H9 (cell line): Measurements from ENCODE around the gene RNASE1. TPM values are rescaled to one million over a fixed set of nuclear protein-coding genes. Genes with fewer than 3 reads are reported as not detected.
"Not testable (repeated sequence)": the region's sequence is repeated elsewhere in the genome, so short reads cannot be mapped to it uniquely, and the experiment has no call there.

ENCODE experiments used
- DNase-seq: peaks from one replicate; pipeline ENCODE4 v3.0.0-alpha.2; 2017
- H2AFZ ChIP-seq: one replicate; pipeline ENCODE4 v1.6.1; 2013; ENCODE audit warnings: mild to moderate bottlenecking, low read length, control low read depth, moderate library complexity
- H2AK5ac ChIP-seq: 2 replicates; pipeline ENCODE4 v1.6.1; 2013; ENCODE audit warnings: low read length, control low read depth, mixed read lengths; ENCODE audit not compliant: insufficient read length
- H2BK120ac ChIP-seq: one replicate; pipeline ENCODE4 v1.6.1; 2013; ENCODE audit warnings: low read depth, mild to moderate bottlenecking, low read length, control low read depth, inconsistent platforms; ENCODE audit not compliant: poor library complexity, severe bottlenecking
- H2BK12ac ChIP-seq: 2 replicates; pipeline ENCODE4 v1.6.1; 2013; ENCODE audit warnings: low read length, control low read depth, mixed read lengths, low read depth; ENCODE audit not compliant: insufficient read length
- H2BK15ac ChIP-seq: 2 replicates; pipeline ENCODE4 v1.6.1; 2013; ENCODE audit warnings: low read depth, low read length, control low read depth
- H2BK20ac ChIP-seq: one replicate; pipeline ENCODE4 v1.6.1; 2013; ENCODE audit warnings: low read depth, mild to moderate bottlenecking, low read length, control low read depth, inconsistent platforms; ENCODE audit not compliant: poor library complexity, severe bottlenecking
- H2BK5ac ChIP-seq: 2 replicates; pipeline ENCODE4 v1.6.1; 2013; ENCODE audit warnings: low read length, control low read depth, mixed read lengths; ENCODE audit not compliant: insufficient read length
- H3K14ac ChIP-seq: 2 replicates; pipeline ENCODE4 v1.6.1; 2013; ENCODE audit warnings: low read length, control low read depth; ENCODE audit not compliant: insufficient read depth
- H3K18ac ChIP-seq: 2 replicates; pipeline ENCODE4 v1.6.1; 2013; ENCODE audit warnings: low read depth, mild to moderate bottlenecking, mixed read lengths, low read length, control low read depth; ENCODE audit not compliant: insufficient read length
- H3K23ac ChIP-seq: 2 replicates; pipeline ENCODE4 v1.6.1; 2013; ENCODE audit warnings: low read length, control low read depth, mixed read lengths, low read depth; ENCODE audit not compliant: insufficient read length
- H3K23me2 ChIP-seq: 2 replicates; pipeline ENCODE4 v1.6.1; 2013; ENCODE audit warnings: low read depth, mild to moderate bottlenecking, mixed read lengths, low read length, control low read depth; ENCODE audit not compliant: insufficient read length, poor library complexity, severe bottlenecking
- H3K27ac ChIP-seq: 2 replicates; pipeline ENCODE4 v1.5.1; 2013; ENCODE audit warnings: low read length, control low read depth, mixed read lengths, low read depth; ENCODE audit not compliant: insufficient read length
- H3K27me3 ChIP-seq: 2 replicates; pipeline ENCODE4 v1.6.1; 2013; ENCODE audit warnings: low read length, control low read depth, inconsistent platforms; ENCODE audit not compliant: insufficient read depth
- H3K4ac ChIP-seq: 2 replicates; pipeline ENCODE4 v1.6.1; 2013; ENCODE audit warnings: low read depth, mild to moderate bottlenecking, control low read depth, inconsistent platforms, low read length, moderate library complexity
- H3K4me1 ChIP-seq: 2 replicates; pipeline ENCODE4 v1.6.1; 2013; ENCODE audit warnings: low read length, control low read depth, inconsistent platforms; ENCODE audit not compliant: insufficient read depth
- H3K4me2 ChIP-seq: 2 replicates; pipeline ENCODE4 v1.6.1; 2013; ENCODE audit warnings: low read length, control low read depth, mixed read lengths; ENCODE audit not compliant: insufficient read length, insufficient read depth
- H3K56ac ChIP-seq: 2 replicates; pipeline ENCODE4 v1.6.1; 2013; ENCODE audit warnings: low read depth, mild to moderate bottlenecking, mixed read lengths, low read length, control low read depth; ENCODE audit not compliant: insufficient read length
- H3K79me1 ChIP-seq: 2 replicates; pipeline ENCODE4 v1.6.1; 2013; ENCODE audit warnings: low read depth, mild to moderate bottlenecking, moderate library complexity, low read length, control low read depth, inconsistent platforms; ENCODE audit not compliant: insufficient read depth, poor library complexity, severe bottlenecking
- H3K79me2 ChIP-seq: 2 replicates; pipeline ENCODE4 v1.6.1; 2013; ENCODE audit warnings: low read length, control low read depth, inconsistent platforms; ENCODE audit not compliant: insufficient read depth
- H3K9ac ChIP-seq: 2 replicates; pipeline ENCODE4 v1.6.1; 2013; ENCODE audit warnings: low read length, control low read depth, mixed read lengths; ENCODE audit not compliant: insufficient read length; ENCODE audit errors: extremely low read depth
- H3K9me3 ChIP-seq: one replicate; pipeline ENCODE4 v1.6.1; 2013; ENCODE audit warnings: low read depth, low read length, inconsistent platforms; ENCODE audit not compliant: control insufficient read depth
- H3T11ph ChIP-seq: one replicate; pipeline ENCODE4 v1.6.1; 2013; ENCODE audit warnings: mild to moderate bottlenecking, low read length, control low read depth, inconsistent platforms
- H4K20me1 ChIP-seq: one replicate; pipeline ENCODE4 v1.6.1; 2013; ENCODE audit not compliant: control insufficient read depth, insufficient read length, insufficient read depth
- H4K5ac ChIP-seq: 2 replicates; pipeline ENCODE4 v1.6.1; 2013; ENCODE audit warnings: low read depth, mild to moderate bottlenecking, mixed read lengths, low read length, control low read depth; ENCODE audit not compliant: insufficient read length
- H4K8ac ChIP-seq: replicated peaks from 2 replicates; pipeline ENCODE4 v1.6.1; 2013; ENCODE audit warnings: low read length, control low read depth, mixed read lengths, low read depth; ENCODE audit not compliant: insufficient read length
- H4K91ac ChIP-seq: 2 replicates; pipeline ENCODE4 v1.6.1; 2013; ENCODE audit warnings: low read depth, mild to moderate bottlenecking, moderate library complexity, mixed read lengths, low read length, control low read depth; ENCODE audit not compliant: insufficient read length
- H3K27ac Mint-ChIP-seq, 3 experiments: 2 replicates in 2 of 3; 3 replicates in 1 of 3; pipeline ENCODE4 v1.8.0; 2020 to 2021; ENCODE audit warnings: mixed read lengths in 3 of 3, mild to moderate bottlenecking in 1 of 3, moderate library complexity in 1 of 3
- H3K27me3 Mint-ChIP-seq: 2 replicates; pipeline ENCODE4 v1.8.0; 2021; ENCODE audit warnings: low read depth, mild to moderate bottlenecking, moderate library complexity, mixed read lengths
- H3K36me3 Mint-ChIP-seq, 3 experiments: 2 replicates in 2 of 3; 3 replicates in 1 of 3; pipeline ENCODE4 v1.8.0; 2020 to 2021; ENCODE audit warnings: low read depth in 3 of 3, mixed read lengths in 3 of 3; ENCODE audit not compliant: insufficient read depth in 1 of 3
- H3K4me1 Mint-ChIP-seq, 2 experiments: 2 replicates each; pipeline ENCODE4 v1.8.0; 2020; ENCODE audit warnings: mixed read lengths in 2 of 2
- H3K4me3 Mint-ChIP-seq, 2 experiments: 2 replicates in 1 of 2; 3 replicates in 1 of 2; pipeline ENCODE4 v1.8.0; 2020 to 2021; ENCODE audit warnings: mild to moderate bottlenecking in 2 of 2, mixed read lengths in 2 of 2, moderate library complexity in 1 of 2
- H3K9me3 Mint-ChIP-seq, 2 experiments: 2 replicates in 1 of 2; 3 replicates in 1 of 2; pipeline ENCODE4 v1.8.0; 2020; ENCODE audit warnings: mild to moderate bottlenecking in 2 of 2, mixed read lengths in 2 of 2, moderate library complexity in 1 of 2
- CTCF ChIP-seq: fragments of 200-600 bp; sonication (generic); conservative IDR thresholded peaks from 3 replicates; pipeline ENCODE4 v1.8.0; 2021; ENCODE audit warnings: antibody characterized with exemption, mild to moderate bottlenecking
- WGBS: extraction: QIAGEN DNeasy Blood & Tissue Kit; methylation state at CpG from one replicate; pipeline ENCODE4 v1.1.7; 2013; ENCODE audit warnings: missing lambda C conversion rate, low lambda C conversion rate, mixed read lengths; ENCODE audit not compliant: insufficient read length; ENCODE audit errors: extremely low coverage; 5-methylcytosine and 5-hydroxymethylcytosine counted together
- total RNA-seq: library from RNA; stranded (reverse); gene quantifications from 2 replicates; pipeline ENCODE4 v1.2.1, GENCODE V29; 2021

Gene RNASE1
- total RNA-seq, 1 experiment from 2014 or later = 1.2 TPM

GRCh38 chr14:20823859-20824258, 21.2 kb upstream of the RNASE1 start:
- no peak overlapping the region for H3K4ac ChIP-seq
- H3K79me1 ChIP-seq = no peaks in the 10 kb centered on the region
- H3K9me3 ChIP-seq = no peaks in the 10 kb centered on the region
- no peak overlapping the region for H4K8ac ChIP-seq
- H3K27me3 ChIP-seq = no peaks in the 10 kb centered on the region
- no peak overlapping the region for H2BK5ac ChIP-seq
- no peak overlapping the region for H4K5ac ChIP-seq
- no peak overlapping the region for H4K91ac ChIP-seq
- H2BK20ac ChIP-seq = no peak overlapping the region
- no peaks in the 10 kb centered on the region for H3K23me2 ChIP-seq
- H3K56ac ChIP-seq = no peak overlapping the region
- no peak overlapping the region for H2AFZ ChIP-seq
- H2BK15ac ChIP-seq = no peak overlapping the region
- no peak overlapping the region for H3K14ac ChIP-seq
- no peak overlapping the region for H3K4me2 ChIP-seq
- no peak overlapping the region for H3K18ac ChIP-seq
- no peak overlapping the region for H3T11ph ChIP-seq
- Mint-ChIP-seq H3K4me3 (no peak overlapping the region), H3K4me1 (peaks cover 67 to 72% of the 10 kb centered on the region in 2 experiments), H3K9me3 (peaks cover 6 to 9% of the 10 kb centered on the region in 2 experiments), H3K27ac (no peak overlapping the region), H3K36me3 (peaks cover 4 to 41% (median 33%) of the 10 kb centered on the region in 3 experiments), H3K27me3 (no peaks in the 10 kb centered on the region; the same call in 1 of the 2 replicates)
- no peaks in the 10 kb centered on the region; the same call in 1 of the 2 replicates for H3K4me1 ChIP-seq
- no CpG with 5 or more reads among the region's 8 CpGs for WGBS
- TF ChIP-seq CTCF = no peak
- no peak overlapping the region for H3K23ac ChIP-seq
- H3K9ac ChIP-seq = no peak overlapping the region
- no peaks in the 10 kb centered on the region for H4K20me1 ChIP-seq
- no peak overlapping the region for H2AK5ac ChIP-seq
- no peak overlapping the region for H2BK120ac ChIP-seq
- DNase-seq = no peak
- no peaks in the 10 kb centered on the region for H3K79me2 ChIP-seq
- no peak overlapping the region for H3K27ac ChIP-seq
- H2BK12ac ChIP-seq = no peak overlapping the region

GRCh38 chr14:20821521-20822108, 19.0 kb upstream of the RNASE1 start:
- H3K4me2 ChIP-seq, H4K5ac ChIP-seq, H3K23me2 ChIP-seq, H3K4ac ChIP-seq, H2AFZ ChIP-seq, H3K27me3 ChIP-seq, H4K91ac ChIP-seq, DNase-seq, H2BK5ac ChIP-seq, H3K23ac ChIP-seq, H3K14ac ChIP-seq, H3K9me3 Mint-ChIP-seq, H3K79me2 ChIP-seq, H3K4me1 ChIP-seq, H4K20me1 ChIP-seq, H3K9ac ChIP-seq, H3K56ac ChIP-seq, H2AK5ac ChIP-seq, H3K27me3 Mint-ChIP-seq, H2BK20ac ChIP-seq, H2BK12ac ChIP-seq, H3T11ph ChIP-seq, H4K8ac ChIP-seq, H2BK120ac ChIP-seq, H3K18ac ChIP-seq, H2BK15ac ChIP-seq, H3K79me1 ChIP-seq, H3K9me3 ChIP-seq: not testable (repeated sequence)
- WGBS = no CpG with 5 or more reads among the region's 3 CpGs
- Mint-ChIP-seq H3K27ac (peak overlapping the region; percentile 11 to 67 (median 21)), H3K4me3 (0 out of 5 replicates have a peak overlapping the region, but pooled peaks of 1 of the 2 experiments have one; percentile 6), H3K36me3 (peaks cover 0 to 36% (median 27%) of the 10 kb centered on the region in 3 experiments; a peak in 5 of 7 replicates), H3K4me1 (peaks cover 60 to 71% of the 10 kb centered on the region in 2 experiments)
- H3K27ac ChIP-seq = peak overlapping the region; percentile 20
